Measurements from ENCODE around the gene KRTAP3-2.

- TF ChIP-seq, protein P1, sequence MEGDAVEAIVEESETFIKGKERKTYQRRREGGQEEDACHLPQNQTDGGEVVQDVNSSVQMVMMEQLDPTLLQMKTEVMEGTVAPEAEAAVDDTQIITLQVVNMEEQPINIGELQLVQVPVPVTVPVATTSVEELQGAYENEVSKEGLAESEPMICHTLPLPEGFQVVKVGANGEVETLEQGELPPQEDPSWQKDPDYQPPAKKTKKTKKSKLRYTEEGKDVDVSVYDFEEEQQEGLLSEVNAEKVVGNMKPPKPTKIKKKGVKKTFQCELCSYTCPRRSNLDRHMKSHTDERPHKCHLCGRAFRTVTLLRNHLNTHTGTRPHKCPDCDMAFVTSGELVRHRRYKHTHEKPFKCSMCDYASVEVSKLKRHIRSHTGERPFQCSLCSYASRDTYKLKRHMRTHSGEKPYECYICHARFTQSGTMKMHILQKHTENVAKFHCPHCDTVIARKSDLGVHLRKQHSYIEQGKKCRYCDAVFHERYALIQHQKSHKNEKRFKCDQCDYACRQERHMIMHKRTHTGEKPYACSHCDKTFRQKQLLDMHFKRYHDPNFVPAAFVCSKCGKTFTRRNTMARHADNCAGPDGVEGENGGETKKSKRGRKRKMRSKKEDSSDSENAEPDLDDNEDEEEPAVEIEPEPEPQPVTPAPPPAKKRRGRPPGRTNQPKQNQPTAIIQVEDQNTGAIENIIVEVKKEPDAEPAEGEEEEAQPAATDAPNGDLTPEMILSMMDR (conservative IDR thresholded peaks at IDR 0.05), result no peak
- TF ChIP-seq EZH2 (IDR thresholded peaks at IDR 0.05; ENCODE audit: low read depth), result no peak
These were observed 39.6 kb downstream of the KRTAP3-2 start for GRCh38 chr17:40960144-40960543.
